GM12892 (cell line): Measurements from ENCODE around the gene FOXO3.

Source experiments
- POLR2A ChIP-seq: IDR thresholded peaks from 2 replicates; pipeline ENCODE4 v1.6.1; 2011; ENCODE audit warnings: low read depth, low read length, control low read depth
- POLR2AphosphoS5 ChIP-seq: IDR thresholded peaks from 2 replicates; pipeline ENCODE4 v1.6.1; 2011; ENCODE audit warnings: low read depth, low read length, control low read depth

DNA sequence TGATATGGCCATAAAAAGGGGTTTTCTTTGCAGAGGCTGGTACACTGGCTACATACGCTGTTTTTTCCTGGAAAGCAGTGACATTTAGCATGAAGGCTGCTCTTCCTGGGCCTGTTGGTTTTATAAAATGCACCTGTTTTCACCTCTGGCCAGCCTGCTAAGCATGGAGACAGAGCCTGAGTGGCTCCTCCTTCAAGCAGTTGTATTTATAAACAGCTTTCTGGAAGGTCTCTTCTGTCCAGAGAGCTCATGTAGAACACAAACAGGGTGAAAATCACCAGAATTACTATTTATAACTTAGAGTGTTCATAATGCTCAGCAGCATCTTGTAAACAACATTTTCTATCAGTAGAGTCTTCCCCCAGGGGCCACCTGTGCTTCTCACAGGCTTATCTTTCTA is 109.0 kb downstream of the FOXO3 start:
- TF ChIP-seq POLR2AphosphoS5 (no peak), POLR2A (no peak)
